GM12872 (cell line): Measurements from ENCODE around the gene LDLRAD3.

Experiments used
- TF ChIP-seq, protein P1 (sequence below): IDR thresholded peaks from 3 replicates; pipeline ENCODE4 v1.5.1; 2011; ENCODE audit warnings: low read depth, mild to moderate bottlenecking, low read length, moderate library complexity; ENCODE audit not compliant: insufficient read depth

The LDLRAD3 gene

DNA sequence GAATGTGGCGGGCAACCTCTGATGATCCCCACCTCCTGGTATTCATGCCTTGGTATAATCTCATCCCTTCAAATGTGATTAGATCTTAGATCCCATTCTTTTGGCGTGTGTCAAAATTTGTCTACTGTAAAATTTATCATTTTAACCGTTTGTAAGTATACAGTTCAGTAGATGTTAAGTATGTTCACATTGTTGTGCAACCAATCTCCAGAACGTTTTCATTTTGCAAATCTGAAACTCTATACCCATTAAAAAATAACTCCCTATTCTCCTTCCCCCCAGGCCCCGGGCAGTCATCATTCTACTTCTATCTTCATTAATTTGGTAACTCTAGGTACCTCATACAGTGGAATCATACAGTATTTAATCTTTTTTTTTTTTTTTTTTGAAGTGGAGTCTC is 159.0 kb downstream of the LDLRAD3 start:
- TF ChIP-seq, protein P1, sequence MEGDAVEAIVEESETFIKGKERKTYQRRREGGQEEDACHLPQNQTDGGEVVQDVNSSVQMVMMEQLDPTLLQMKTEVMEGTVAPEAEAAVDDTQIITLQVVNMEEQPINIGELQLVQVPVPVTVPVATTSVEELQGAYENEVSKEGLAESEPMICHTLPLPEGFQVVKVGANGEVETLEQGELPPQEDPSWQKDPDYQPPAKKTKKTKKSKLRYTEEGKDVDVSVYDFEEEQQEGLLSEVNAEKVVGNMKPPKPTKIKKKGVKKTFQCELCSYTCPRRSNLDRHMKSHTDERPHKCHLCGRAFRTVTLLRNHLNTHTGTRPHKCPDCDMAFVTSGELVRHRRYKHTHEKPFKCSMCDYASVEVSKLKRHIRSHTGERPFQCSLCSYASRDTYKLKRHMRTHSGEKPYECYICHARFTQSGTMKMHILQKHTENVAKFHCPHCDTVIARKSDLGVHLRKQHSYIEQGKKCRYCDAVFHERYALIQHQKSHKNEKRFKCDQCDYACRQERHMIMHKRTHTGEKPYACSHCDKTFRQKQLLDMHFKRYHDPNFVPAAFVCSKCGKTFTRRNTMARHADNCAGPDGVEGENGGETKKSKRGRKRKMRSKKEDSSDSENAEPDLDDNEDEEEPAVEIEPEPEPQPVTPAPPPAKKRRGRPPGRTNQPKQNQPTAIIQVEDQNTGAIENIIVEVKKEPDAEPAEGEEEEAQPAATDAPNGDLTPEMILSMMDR = no peak

DNA sequence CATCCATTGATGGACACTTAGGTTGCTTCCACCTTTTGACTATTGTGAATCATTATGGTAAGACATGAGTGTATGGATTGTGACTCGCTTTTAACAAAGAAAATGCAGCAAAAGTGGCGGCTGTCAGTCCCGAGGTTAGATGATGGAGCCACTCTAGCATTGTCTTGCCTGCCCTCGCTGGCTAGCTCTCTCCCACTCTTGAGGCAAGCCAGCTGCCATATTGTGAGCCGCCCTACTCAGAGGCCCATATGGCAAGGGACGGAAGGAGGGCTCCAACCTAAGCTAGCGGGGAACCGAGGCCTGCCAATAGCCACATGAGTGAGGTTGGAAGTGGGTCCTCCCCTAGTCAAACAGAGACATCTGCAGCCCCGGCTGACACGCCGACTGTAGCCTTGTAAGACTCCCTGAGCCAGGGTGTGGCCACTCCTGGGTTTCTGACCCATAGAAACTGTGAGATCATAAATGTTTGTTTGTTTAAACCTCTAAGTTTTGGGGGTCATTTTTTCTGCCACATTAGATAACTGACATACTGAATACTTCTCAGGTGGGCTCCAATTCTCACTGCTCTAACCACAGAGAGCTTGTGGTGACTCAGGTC is 160.2 kb downstream of the LDLRAD3 start:
- TF ChIP-seq, protein P1 = no peak

- TF ChIP-seq, protein P1 = no peak
Observed at GRCh38 chr11:36104660-36104992, 160.8 kb downstream of the LDLRAD3 start.

- TF ChIP-seq, protein P1 = no peak
Observed at GRCh38 chr11:36105743-36106581, 162.1 kb downstream of the LDLRAD3 start.

DNA sequence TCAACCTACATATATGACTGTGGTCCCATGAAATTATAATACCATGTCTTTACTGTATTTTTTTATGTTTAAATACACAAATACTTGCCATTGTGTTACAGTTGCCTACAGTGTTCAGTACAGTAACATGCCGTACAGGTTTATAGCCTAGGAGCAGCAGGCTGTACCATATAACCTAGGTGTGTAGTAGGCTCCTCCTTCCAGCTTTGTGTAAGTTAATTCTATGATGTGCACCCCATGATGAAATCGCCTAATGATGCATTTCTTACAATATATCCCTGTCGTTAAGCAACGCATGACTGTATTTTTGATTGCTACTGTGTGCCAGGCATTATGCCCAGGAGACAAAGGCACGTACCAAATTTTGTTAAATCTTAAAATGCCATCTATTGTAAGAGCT is 163.7 kb downstream of the LDLRAD3 start:
- TF ChIP-seq, protein P1 = no peak

DNA sequence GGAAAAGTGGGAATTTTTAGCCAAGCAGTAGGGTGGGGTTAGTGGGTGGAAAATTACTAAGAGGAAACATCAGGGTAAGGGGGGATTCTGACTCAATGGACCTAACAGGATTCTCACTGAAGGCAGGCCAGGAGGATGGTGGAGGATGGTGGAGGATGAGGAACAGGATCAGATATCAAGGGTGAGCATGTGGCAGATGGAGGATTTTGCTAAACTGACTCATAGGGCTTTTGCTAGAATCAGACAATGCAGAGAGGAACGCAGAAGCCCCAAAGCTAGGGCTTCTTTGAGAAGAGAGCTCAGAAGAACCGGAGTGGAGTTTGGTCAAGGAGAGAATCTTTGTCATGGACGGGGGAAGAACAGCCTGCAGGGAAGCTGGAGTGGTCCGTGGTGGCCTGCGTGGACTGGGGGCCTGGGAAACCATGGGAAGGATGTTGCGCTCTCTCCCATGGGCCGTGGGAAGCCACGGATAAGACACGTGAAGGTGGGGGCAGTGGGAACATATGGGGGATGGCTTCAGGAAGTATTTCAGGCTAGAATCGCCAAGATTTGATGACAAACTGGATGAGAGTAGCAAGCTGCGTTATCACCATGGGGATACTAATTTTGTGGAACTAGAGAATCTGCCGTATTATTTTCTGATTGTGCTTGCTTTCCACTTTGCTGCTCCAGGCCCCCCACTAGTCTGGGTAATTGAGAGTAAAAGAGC is 165.2 kb downstream of the LDLRAD3 start:
- TF ChIP-seq, protein P1 = no peak

DNA sequence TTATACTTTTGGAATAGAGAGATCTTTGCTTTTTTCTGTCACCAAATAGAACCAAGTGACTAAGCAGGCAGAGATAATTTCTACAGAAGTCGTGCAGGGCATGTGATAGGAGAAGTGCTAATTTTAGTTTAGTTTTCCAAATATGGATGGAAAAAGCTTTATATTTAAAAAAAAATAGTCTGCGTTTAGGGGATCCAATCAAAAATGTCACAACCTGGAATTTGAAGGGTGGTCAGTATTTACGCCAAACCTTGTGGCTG is 165.7 kb downstream of the LDLRAD3 start:
- TF ChIP-seq, protein P1 = no peak
